ENCODE data around the gene PPM1L. TPM values are rescaled to one million over a fixed set of nuclear protein-coding genes. Genes with fewer than 3 reads are reported as not detected.

The PPM1L gene
- polyA plus RNA-seq, 4 donors, result 7.3 to 9.4 (median 8.4) TPM

DNA sequence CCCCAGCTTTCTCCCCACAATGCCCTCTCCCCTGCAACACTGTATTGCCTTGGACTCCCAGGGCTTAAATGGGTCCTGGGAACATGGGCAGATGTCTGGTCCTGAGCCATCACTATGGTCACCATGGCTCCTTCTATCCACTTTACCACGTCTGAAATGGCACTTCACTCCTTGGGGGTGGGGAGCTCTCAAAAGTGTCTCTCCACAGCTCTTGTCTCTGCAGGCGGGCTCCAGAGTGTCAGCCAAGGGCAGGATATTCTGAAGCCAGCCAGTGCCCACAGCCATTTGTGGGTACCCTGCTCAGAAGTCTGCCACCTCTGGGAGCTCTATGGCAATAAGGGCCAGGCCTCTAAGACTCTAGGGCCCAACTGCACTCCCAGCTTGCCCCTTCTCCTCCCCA is 163.9 kb downstream of the PPM1L start:
- no peak for DNase-seq (ENCODE audit: low read depth in 4 of 4, low spot score in 3 of 4)

DNA sequence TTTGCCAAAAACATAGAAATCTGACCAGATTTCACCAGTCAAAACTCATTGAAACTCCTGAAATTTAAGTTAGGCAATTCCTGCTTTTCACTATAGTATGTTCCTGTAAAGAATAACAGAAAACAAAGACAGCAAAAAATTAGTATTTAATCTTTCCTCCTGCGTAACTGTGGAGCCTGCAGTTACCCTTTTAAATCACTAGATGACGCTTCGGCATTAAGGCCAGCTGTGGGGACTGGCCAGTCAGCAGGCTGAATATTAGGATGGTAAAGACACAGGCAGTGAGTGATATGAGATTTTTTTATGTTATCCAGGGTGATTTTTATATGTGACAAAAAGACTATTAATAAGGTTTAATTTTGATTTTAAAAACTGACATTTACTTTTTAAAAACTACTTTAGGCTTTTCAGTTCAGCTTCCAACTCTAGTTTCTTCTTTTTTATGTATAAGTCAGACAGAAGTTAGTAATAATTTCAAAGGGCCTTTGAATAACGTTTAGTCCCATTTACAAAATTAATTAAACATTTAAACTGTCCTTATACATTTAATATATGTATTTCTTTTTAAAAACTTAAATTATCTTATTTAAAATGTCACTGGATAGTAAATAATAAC is 165.1 kb downstream of the PPM1L start:
- DNase-seq (ENCODE audit: low read depth in 4 of 4, low spot score in 3 of 4), result no peak

DNA sequence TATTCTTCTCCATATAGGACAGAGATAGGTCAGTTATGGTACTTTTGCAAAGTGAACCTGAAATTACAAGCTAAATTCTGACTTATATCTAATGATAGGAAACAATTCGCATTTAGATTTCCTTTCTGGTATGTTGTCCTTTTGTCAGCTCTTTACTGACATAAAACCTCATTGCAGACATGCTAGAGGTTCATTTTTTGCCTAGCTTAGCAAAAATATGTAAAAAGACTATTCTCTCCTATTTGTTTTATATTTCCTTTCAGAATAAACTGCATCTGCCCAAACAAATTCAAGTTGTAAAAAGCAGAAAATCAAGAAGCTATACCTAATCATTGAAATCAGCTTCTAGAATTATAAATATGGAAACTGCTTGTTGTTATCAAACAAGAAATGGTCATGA is 168.7 kb downstream of the PPM1L start:
- no peak for DNase-seq (ENCODE audit: low read depth in 4 of 4, low spot score in 3 of 4)

DNA sequence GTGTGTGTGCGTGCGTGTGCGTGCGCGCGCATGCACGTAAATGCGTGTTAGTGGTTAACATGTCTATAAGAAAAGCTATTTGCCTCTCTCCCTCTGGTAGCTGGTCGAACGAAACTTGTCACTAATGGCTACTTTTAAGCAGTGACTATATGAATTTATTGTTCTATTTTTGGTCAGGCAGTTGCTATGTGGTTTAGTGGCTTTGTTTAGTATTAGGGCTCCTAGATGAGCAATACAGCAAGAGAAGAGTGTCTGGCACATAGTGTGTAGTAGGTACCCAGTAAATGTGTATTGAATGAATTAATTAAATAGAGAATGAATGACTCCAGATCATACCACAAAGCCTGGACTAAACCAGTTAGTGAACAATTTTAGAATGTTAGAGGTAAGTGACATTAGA is 171.6 kb downstream of the PPM1L start:
- DNase-seq (ENCODE audit: low read depth in 4 of 4, low spot score in 3 of 4), result no peak

DNA sequence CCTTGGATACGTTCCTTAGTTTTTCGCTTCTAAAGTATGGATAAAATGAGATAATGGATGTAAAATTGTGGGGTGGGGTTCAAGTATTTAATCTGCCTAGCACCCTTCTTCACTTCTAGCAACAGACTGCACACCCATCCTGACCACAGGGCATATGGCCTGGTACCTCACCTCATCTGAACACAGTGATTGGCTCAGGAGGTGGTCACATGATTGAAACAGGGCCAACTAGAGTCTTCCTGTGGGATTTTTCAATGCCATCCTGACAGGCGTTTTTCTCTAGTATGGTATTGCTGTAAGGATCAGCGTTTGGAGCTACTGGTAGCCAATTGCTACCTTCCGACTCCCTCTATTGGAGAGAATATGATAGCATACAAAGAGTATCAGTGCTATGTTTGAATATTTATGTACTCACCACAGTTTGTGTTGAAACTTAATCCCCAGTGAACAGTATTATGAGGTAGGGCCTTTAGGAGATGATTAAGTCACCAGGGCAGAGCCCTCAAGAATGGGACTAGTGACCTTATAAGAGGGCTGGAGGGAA is 172.2 kb downstream of the PPM1L start:
- DNase-seq (ENCODE audit: low read depth in 4 of 4, low spot score in 3 of 4), result no peak

DNA sequence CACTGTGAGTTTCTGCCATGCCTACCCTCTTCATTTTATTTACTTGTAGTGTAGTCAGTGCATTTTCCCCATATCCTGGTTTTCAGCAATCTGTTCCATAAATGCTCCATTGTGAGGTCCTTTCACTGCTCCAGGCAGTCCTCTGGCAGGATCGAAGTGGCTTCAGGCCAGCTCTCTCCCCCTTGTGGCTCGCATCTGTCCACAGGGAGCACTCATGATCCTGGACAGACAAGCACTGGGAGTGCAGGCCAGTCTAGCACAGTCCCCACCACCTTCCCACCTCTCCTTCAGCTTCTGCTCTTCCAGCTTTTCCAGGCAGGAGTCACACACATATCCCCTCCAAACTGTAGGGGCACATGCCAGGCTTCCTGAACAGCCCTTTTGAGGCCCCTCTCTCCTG is 173.6 kb downstream of the PPM1L start:
- no peak for DNase-seq (ENCODE audit: low read depth in 4 of 4, low spot score in 3 of 4)

DNA sequence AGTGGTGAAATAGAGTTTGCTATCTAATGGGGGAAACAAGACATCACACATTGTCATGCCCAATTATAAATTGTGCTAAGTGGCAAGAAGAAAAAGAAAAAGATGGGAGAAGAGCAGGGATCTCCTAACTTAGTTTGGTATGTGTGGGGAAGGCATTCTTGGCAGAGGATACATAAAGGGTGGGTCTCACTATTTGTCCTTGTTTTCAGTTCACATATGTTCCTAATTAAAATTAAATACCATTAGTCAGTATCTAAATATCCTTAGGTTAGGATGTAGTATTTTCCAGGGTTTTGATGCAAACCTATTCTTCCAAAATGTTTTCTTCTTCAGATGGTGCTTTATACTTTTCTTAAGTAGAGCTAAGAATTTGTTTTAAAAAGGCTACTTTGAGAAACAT is 175.4 kb downstream of the PPM1L start:
- DNase-seq (ENCODE audit: low read depth in 4 of 4, low spot score in 3 of 4), result no peak

DNA sequence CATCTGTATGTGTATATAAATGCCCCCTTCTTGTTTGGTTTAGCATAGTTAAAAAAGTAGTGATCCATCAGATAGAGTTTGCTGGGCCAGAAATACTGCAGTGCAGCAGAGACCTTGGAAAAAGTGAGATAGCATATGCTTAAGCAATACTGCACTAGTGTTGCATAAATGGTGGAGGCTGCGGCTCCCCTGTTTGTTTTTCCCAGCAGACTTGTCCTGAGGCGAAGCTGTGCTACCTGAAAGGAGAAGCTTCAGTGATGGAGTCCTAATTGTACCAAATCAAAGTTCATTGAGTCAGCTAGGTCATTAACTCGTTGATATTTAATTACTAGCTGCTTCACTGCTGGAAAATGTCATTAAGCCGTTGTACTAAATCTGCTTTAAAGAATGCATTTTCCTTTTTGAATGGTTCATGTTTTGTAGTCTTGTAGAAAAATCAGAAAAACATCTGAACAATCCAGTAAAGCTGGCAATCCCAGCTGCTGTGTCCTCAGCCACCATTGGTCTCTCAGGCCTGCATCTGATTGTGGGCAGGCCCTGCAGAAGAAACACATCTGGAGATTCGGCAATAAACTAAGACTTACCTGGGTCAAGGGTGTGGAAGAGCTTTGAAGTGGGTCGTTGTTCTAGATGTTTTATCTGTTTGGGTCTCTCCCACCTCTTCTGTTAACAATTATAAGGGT is 179.5 kb downstream of the PPM1L start:
- DNase-seq (ENCODE audit: low read depth in 4 of 4, low spot score in 3 of 4), result no peak

DNA sequence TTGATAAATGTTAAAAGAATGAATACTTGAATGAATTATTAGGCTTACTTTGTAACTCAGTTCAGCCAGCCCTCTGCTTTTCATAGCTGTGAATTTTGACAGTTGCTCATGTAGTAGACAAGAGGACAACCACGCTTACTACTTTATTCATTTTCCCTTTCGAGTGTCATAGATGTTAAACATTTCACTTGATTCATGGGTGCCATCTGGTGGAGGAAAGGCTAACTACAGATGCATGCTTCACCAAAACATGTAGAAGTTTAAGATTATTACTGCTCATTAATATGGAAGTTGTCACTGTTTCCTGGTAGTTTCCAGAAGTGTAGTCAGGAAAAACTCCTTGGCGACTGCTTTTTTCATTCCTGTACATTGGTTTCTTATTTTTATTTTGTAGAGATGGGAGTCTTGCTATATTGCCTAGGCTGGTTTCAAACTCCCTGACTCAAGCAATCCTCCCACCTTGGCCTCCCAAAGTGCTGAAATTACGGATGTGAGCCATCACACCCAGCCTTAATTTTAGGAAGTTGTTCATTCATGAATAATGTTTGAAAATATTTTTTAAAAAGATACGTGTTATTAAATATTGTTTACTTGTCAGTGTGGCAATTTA is 186.0 kb downstream of the PPM1L start:
- DNase-seq (ENCODE audit: low read depth in 4 of 4, low spot score in 3 of 4), result peak in 3 of 4 donors; percentile 48 to 56 (median 51)

DNA sequence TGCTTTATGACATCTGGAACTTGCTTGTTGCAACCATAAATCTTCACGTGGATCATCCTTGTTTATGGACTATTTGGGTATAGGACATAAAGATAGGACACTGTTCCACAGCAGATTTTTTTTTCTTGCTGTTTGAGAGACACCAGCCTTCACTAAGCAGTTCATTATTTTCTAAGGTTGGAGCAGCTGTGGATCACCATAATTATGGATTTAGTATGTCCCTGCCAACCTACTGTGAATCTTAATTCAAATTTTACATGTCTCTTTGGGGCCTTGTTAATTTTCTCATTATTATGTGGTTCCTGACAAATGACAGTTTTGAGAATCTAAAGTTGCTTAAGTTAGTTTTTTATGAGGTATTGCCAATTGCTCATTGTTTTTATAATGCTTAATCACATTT is 188.0 kb downstream of the PPM1L start:
- no peak for DNase-seq (ENCODE audit: low read depth in 4 of 4, low spot score in 3 of 4)

DNA sequence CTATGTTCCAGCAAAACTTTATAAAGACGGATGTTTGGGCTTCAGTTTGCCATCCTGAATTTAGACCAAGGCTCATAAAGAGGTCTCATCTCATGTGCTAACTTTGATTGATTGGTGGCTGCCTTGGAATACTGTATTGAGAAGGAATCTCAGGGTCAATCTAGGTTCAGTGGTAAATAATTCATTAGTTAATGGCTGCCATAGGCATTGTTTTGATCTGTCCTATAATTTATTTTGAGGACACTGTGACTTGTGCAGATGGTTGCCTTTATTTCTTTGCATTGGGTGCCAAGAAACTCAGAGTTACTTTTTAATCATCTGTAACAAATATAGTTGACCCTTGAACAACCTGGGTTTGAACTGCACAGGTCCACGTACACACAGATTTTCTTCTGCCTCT is 189.3 kb downstream of the PPM1L start:
- DNase-seq (ENCODE audit: low read depth in 4 of 4, low spot score in 3 of 4), result no peak

DNA sequence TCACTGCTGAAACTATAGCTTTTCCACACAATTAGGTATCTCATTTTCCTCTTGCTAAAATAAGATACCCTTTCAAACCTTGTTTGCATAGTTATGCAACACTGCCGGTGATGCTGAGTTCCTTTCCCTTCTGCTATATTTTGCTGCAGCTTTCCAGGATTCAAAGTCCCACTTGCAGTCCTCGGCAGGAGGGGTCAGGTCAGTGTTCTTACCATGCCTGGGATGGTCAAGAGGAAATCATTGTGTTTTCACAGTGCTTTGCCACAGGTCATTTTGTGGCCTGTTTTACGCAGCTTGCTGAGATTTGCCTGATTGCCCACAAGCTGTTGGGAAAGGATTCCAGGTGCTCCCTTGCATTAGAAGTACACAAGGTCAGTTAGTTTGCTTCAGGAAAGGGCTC is 192.2 kb downstream of the PPM1L start:
- peak in 1 of 4 donors; percentile 21 for DNase-seq (ENCODE audit: low read depth in 4 of 4, low spot score in 3 of 4)

DNA sequence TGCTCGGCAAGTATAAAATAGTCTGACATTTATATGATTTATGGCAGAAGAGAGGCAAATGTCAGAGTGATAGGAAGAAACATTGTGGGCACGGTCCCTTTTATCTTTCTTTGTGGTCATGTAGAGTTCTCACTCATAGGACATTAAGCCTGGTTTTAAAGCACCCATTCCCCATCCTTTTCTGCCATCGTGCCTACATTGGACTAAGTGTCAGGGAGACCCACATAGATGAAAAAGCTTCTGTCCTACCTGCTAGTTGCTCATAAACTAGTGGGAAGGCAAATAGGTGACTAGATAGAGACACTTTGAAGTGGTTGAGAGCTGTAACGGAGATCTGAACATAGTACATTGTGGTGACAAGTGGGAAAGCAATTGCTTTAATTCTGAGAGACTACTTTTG is 193.4 kb downstream of the PPM1L start:
- no peak for DNase-seq (ENCODE audit: low read depth in 4 of 4, low spot score in 3 of 4)

DNA sequence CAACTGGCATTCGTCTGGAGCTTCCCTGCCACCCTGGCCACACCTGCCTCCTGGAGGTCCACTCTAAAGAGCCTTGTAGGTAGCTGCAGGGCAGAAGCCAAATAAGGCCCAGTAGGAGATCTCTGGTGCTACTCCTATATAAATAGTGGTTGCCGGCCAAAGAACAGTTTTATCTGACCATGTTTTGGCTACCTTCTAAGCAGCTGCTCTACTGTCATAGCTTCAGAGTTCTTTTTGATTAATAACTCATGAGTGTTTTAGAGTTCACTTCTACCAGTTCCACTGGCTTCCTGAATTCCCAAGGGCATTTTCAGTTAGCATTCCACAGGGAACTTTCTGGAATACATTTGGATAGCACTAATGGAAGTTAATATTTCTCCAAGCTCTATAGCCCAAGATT is 194.5 kb downstream of the PPM1L start:
- no peak for DNase-seq (ENCODE audit: low read depth in 4 of 4, low spot score in 3 of 4)

DNA sequence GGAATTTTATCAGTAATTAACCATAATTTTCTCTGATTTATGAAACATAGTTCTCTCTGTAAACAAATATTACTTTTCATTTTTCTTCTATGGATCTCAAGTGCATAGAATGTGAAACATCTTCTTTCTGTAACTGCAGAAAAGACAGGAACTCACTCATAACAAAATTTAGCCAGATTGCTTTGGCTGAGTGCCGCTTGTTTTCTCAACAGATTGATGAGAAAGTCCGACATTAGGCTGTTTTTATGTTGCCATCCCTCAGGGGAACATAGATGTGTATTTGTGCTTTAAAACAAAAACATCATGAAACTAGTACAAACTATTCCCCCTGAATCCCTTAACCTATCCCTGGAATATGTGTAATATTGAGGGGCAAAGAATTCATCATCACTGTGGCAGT is 194.9 kb downstream of the PPM1L start:
- no peak for DNase-seq (ENCODE audit: low read depth in 4 of 4, low spot score in 3 of 4)

DNA sequence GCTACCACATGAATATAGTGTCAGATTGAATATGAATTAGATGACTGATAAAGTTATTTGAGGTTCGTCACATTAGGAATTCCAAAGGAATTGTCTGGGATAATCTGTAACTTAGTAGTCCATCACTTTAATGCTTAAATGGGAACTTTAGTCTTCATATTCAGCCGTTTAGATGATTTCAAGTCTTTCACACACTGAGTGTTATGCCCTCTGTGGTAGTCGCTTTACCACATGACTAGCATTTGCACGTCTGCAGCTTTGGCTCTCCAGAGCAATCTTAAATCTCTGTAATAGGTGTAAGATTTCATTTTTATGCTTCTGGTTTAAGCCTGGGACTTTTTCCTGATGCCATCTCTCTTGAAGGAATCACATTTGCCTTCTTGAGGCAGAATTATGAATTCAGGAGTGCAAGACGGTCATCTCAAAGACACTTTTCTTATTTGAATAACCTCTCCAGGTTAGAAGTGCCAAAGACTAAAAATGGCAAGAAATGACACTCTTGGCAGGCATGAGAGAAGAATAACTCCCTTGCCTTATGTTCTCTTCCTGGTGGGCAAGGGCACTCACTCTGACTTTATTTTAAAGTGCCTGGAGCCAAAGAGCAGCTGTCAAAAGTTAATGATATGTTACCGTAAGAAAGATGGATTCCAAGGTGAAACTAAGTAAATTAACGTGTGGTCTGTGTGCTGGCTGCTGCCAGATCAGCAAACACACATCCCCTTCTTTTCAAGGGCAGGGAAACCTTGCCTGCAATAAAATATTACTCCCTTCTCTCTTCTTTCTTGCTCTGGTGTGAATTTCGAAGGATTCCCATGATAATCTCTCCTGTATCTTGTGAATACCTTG is 195.8 kb downstream of the PPM1L start:
- DNase-seq (ENCODE audit: low read depth in 4 of 4, low spot score in 3 of 4), result no peak

DNA sequence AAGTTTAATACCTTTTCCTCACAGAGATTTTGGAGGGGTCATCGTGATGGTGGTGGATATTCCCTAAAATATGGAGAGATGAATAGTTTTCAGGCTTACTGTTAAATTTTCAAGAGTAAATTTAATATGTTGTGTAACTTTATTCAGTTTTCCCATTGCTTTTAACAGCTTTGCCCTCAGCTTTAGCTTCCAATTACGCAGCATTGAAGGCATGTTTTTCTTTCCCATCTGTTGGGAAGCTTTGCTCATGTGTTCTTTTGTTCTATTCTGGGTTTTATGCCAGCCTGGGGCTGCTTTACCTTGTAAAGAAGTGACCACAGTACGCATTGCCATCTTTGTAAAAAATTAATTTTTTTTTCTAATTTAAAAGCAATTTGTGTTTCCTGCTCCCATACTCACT is 197.7 kb downstream of the PPM1L start:
- DNase-seq (ENCODE audit: low read depth in 4 of 4, low spot score in 3 of 4), result no peak

DNA sequence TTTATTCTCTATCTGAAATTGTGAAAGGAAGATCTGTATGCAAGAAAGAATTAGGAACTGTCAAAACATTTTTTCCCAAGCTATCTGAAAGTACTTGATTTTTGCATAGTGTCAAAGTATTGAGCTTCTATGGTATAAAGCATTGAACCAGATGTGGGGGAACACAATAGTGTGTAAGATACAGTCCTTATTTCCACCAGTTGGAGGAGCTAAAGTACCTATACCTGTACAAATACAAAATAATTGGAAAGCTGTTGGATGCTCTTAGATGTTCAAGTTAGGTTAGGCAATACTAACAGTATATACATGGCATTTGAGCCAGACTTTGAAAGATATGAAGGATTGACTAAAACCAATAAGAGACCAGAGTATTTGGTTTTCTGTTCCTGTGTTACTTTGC is 200.8 kb downstream of the PPM1L start:
- DNase-seq (ENCODE audit: low read depth in 4 of 4, low spot score in 3 of 4), result no peak

DNA sequence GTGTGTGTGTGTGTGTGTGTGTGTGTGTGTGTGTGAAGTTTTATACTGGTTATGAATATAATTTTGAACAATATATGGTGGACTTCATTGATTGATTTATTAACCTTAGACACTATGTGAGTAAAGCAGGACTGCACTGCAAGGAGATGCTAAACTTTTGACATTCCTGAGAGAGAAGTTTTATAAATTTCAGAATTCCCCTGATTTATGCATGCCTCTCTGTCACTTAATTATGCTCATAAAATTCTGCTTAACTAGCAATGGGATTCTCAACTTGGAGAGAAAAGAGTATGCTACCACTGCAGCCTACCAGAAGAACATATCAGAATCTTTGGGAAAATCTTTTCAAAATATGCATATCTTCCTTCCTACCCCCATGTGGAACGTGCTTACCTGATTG is 204.5 kb downstream of the PPM1L start:
- DNase-seq (ENCODE audit: low read depth in 4 of 4, low spot score in 3 of 4), result no peak

DNA sequence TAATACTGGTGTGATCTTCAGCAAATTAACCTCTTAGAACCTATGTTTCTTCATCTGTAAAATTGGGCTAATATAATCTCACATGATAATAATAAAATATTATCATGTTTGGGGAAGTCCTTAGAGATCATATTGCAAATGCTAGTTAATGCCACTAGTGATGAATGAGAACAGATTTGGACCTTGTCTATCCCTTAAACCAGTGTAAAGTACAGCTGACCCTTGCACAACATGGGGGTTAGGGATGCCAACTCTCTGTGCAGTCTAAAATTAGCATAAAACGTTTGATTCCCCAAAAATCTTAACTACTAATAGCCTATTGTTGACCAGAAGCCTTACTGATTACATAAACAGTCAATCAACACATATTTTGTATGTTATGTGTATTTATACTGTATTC is 207.9 kb downstream of the PPM1L start:
- DNase-seq (ENCODE audit: low read depth in 4 of 4, low spot score in 3 of 4), result no peak

DNA sequence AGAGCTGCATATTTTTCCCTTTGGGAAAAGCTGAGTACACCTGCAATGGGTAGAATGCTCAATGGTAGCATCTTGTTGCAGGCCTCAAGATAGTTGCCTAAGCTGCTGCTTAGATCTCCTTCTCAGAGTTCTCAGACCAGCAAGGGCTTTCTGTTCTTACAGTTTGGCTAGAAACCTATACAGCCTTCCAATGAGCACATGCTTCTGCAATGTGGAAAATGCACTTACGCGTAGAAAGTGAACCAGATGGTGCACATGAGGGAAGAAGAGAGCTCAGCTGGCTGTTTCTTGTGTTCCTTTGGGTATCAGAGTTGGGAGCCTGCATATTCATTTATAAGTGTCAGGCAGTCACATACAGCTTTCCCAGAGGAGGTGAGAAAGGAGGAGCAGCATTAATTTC is 212.7 kb downstream of the PPM1L start:
- no peak for DNase-seq (ENCODE audit: low read depth in 4 of 4, low spot score in 3 of 4)
